ENCODE results near the gene AP1S2. TPM values are rescaled to one million over a fixed set of nuclear protein-coding genes. Genes with fewer than 3 reads are reported as not detected.

The AP1S2 gene
- total and polyA plus RNA-seq, 2 of the 8 experiments (the other 6 are each of a cell fraction or from before 2014, with no cell fraction given) = 88.2 to 237 TPM

GRCh38 chrX:15854080-15854655 is 445 bp downstream of the AP1S2 start (continued):
- TF ChIP-seq POLR2AphosphoS5 (IDR thresholded peaks at IDR 0.05; ENCODE audit: low read depth, low read length) = 0 out of 2 replicates have a peak, but pooled peaks have one; percentile 27
- TF ChIP-seq MAFK (IDR thresholded peaks at IDR 0.05; ENCODE audit: low read depth, low read length) = no peak
- no peak for TF ChIP-seq CTBP2 (IDR thresholded peaks at IDR 0.05; ENCODE audit: borderline replicate concordance, insufficient read depth, insufficient read length, low read length)
- TF ChIP-seq ATF2 (IDR thresholded peaks at IDR 0.05; ENCODE audit: low read length) = no peak
- TF ChIP-seq RBBP5 (IDR thresholded peaks at IDR 0.05; ENCODE audit: borderline replicate concordance, low read depth, low read length) = no peak; the same call in 1 of the 2 replicates
- TF ChIP-seq CREB1 (IDR thresholded peaks at IDR 0.05) = no peak
- peak; percentile 8; the same call in 1 of the 2 replicates for TF ChIP-seq TAF1 (IDR thresholded peaks at IDR 0.05; ENCODE audit: low read depth, low read length)
- no peak for TF ChIP-seq RFX5 (IDR thresholded peaks at IDR 0.05; ENCODE audit: borderline replicate concordance, low read depth, low read length)
- peak in 1 of 2 experiments; percentile 30; a peak in 2 of 4 replicates for TF ChIP-seq RAD21 (IDR thresholded peaks at IDR 0.05 in 1 of 2, conservative IDR thresholded peaks at IDR 0.05 in 1 of 2; ENCODE audit: low read depth in 2 of 2, low read length in 2 of 2)
- peak in 1 of 3 experiments; percentile 6; a peak in 1 of 4 replicates for TF ChIP-seq CTCF (IDR thresholded peaks at IDR 0.05; ENCODE audit: control extremely low read depth in 1 of 3, insufficient read depth in 1 of 3, low read depth in 1 of 3, low read length in 3 of 3)
- no peak for TF ChIP-seq SIX5 (IDR thresholded peaks at IDR 0.05; ENCODE audit: low read depth, low read length)
- TF ChIP-seq SIN3A (conservative IDR thresholded peaks at IDR 0.05 in 1 of 2, IDR thresholded peaks at IDR 0.05 in 1 of 2; ENCODE audit: low read depth in 1 of 2, low read length in 2 of 2) = peak; percentile 77; a peak in 2 of 4 replicates
